ENCODE data around the gene DSPP. TPM values are rescaled to one million over a fixed set of nuclear protein-coding genes. Genes with fewer than 3 reads are reported as not detected.

Gene DSPP
- total and polyA plus RNA-seq, 2 of the 8 experiments (the other 6 are each of a cell fraction or from before 2014, with no cell fraction given): not detected

- no peaks in the 10 kb centered on the region for H3K4me1 ChIP-seq (replicated peaks in 1 of 4; ENCODE audit: control insufficient read depth in 3 of 4, insufficient read depth in 4 of 4, low read length in 3 of 4)
- no peak overlapping the region for H4K5ac ChIP-seq (ENCODE audit: insufficient read length, low read depth, low read length)
- no peaks in the 10 kb centered on the region for H3K27me3 ChIP-seq (replicated peaks in 1 of 4; ENCODE audit: control insufficient read depth in 3 of 4, extremely low read depth in 1 of 4, insufficient read depth in 3 of 4, low read length in 3 of 4)
- H4K91ac ChIP-seq (replicated peaks; ENCODE audit: insufficient read length, low read length): no peak overlapping the region
- no peak overlapping the region for H3K18ac ChIP-seq (ENCODE audit: extremely low read depth, low read length)
- H2AFZ ChIP-seq (ENCODE audit: low read length): no peak overlapping the region
- H2BK120ac ChIP-seq (replicated peaks; ENCODE audit: low read depth, low read length): no peak overlapping the region
- DNase-seq (ENCODE audit: low read depth in 1 of 2, low spot score in 2 of 2): no peak
- H2BK15ac ChIP-seq (ENCODE audit: low read length): no peak overlapping the region
- H2AK5ac ChIP-seq (ENCODE audit: low read depth, low read length): no peak overlapping the region
- no peaks in the 10 kb centered on the region for H4K20me1 ChIP-seq (replicated peaks in 1 of 2; ENCODE audit: control insufficient read depth in 1 of 2, insufficient read depth in 2 of 2, low read length in 2 of 2)
- no peak overlapping the region for H3K56ac ChIP-seq (replicated peaks; ENCODE audit: insufficient read length, low read depth, low read length)
- FAIRE-seq: no peak
- no peak overlapping the region for H3K9ac ChIP-seq (replicated peaks in 1 of 4; ENCODE audit: extremely low read depth in 1 of 4, low read depth in 3 of 4, low read length in 3 of 4)
- H3K4ac ChIP-seq (replicated peaks; ENCODE audit: insufficient read length, low read depth, low read length): no peak overlapping the region
- no peak overlapping the region for H3K23ac ChIP-seq (ENCODE audit: insufficient read length)
- no peak overlapping the region for H3K27ac ChIP-seq (ENCODE audit: low read depth, low read length)
- H3K9me3 ChIP-seq (ENCODE audit: insufficient read depth in 2 of 2, low read depth in 1 of 2, low read length in 1 of 2): no peaks in the 10 kb centered on the region
- H3K14ac ChIP-seq (ENCODE audit: insufficient read length): no peak overlapping the region
- no peak overlapping the region for H2BK5ac ChIP-seq (ENCODE audit: low read depth, low read length)
- no peaks in the 10 kb centered on the region for H3K23me2 ChIP-seq (ENCODE audit: low read depth, low read length)
- no peak overlapping the region for H2BK12ac ChIP-seq (ENCODE audit: low read depth, low read length)
- H2BK20ac ChIP-seq (ENCODE audit: low read length): no peak overlapping the region
- no peaks in the 10 kb centered on the region for H3K36me3 ChIP-seq (ENCODE audit: control insufficient read depth in 2 of 4, insufficient read depth in 4 of 4, low read length in 3 of 4)
- ChIA-PET CTCF (ENCODE audit: partially characterized antibody) (interaction anchor here (0.7 to 5.2 kb wide), 5 partner anchors 9 to 364 kb away, joined by 3 to 22 read pairs (median 3); no protein-coding TSS in a partner anchor), POLR2A (ENCODE audit: partially characterized antibody) (no interaction called here)
- H3K4me2 ChIP-seq (ENCODE audit: insufficient read depth in 1 of 2, low read depth in 2 of 2, low read length in 2 of 2): no peak overlapping the region
- no peak overlapping the region for H4K8ac ChIP-seq (ENCODE audit: extremely low read depth, insufficient read depth, low read length)
- no peaks in the 10 kb centered on the region for H3K79me2 ChIP-seq (ENCODE audit: control insufficient read depth in 1 of 2, insufficient read depth in 2 of 2, low read length in 2 of 2)
- 94% methylated on average over 6 of the region's 6 CpGs; no CpG with 5 or more reads in 1 of the 2 experiments for WGBS, 2 experiments (ENCODE audit: extremely low coverage in 1 of 2, insufficient coverage in 1 of 2, insufficient read length in 1 of 2, insufficient replicate concordance in 2 of 2, low coverage in 1 of 2, low lambda C conversion rate in 2 of 2, missing lambda C conversion rate in 1 of 2)
- no peak overlapping the region for H3K4me3 ChIP-seq (ENCODE audit: extremely low read depth in 1 of 4, insufficient read depth in 2 of 4, low read depth in 3 of 4, low read length in 4 of 4)
- no peaks in the 10 kb centered on the region for H3K79me1 ChIP-seq (ENCODE audit: low read depth, low read length)
- TF ChIP-seq JUN (IDR thresholded peaks at IDR 0.05; ENCODE audit: low read depth, low read length): no peak
- no peak for TF ChIP-seq SP4 (IDR thresholded peaks at IDR 0.05; ENCODE audit: low read length)
- TF ChIP-seq RAD21 (IDR thresholded peaks at IDR 0.05 in 1 of 2, conservative IDR thresholded peaks at IDR 0.05 in 1 of 2; ENCODE audit: low read depth in 2 of 2, low read length in 2 of 2): no peak
- no peak for TF ChIP-seq SIX5 (IDR thresholded peaks at IDR 0.05; ENCODE audit: low read depth, low read length)
- no peak for TF ChIP-seq BACH1 (IDR thresholded peaks at IDR 0.05; ENCODE audit: low read length)
- TF ChIP-seq CBX5 (IDR thresholded peaks at IDR 0.05; ENCODE audit: low read depth, low read length): no peak
- TF ChIP-seq SP1 (IDR thresholded peaks at IDR 0.05; ENCODE audit: low read depth, low read length): no peak
- TF ChIP-seq PHF8 (conservative IDR thresholded peaks at IDR 0.05; ENCODE audit: low read depth, low read length): no peak
- TF ChIP-seq ZNF274 (IDR thresholded peaks at IDR 0.05; ENCODE audit: borderline replicate concordance, extremely low read depth, low read length): no peak
- TF ChIP-seq SRF (IDR thresholded peaks at IDR 0.05; ENCODE audit: low read depth, low read length): no peak
- TF ChIP-seq MAX (IDR thresholded peaks at IDR 0.05): no peak
- TF ChIP-seq RFX5 (IDR thresholded peaks at IDR 0.05; ENCODE audit: borderline replicate concordance, low read depth, low read length): no peak
Measured at GRCh38 chr4:87644286-87644685, 36.0 kb downstream of the DSPP start.
